H9 (cell line): ENCODE measurements around the gene CXCL3. TPM values are rescaled to one million over a fixed set of nuclear protein-coding genes. Genes with fewer than 3 reads are reported as not detected.

Experiments
- DNase-seq: peaks from one replicate; pipeline ENCODE4 v3.0.0-alpha.2; 2017
- H2AFZ ChIP-seq: one replicate; pipeline ENCODE4 v1.6.1; 2013; ENCODE audit warnings: mild to moderate bottlenecking, low read length, control low read depth, moderate library complexity
- H2AK5ac ChIP-seq: 2 replicates; pipeline ENCODE4 v1.6.1; 2013; ENCODE audit warnings: low read length, control low read depth, mixed read lengths; ENCODE audit not compliant: insufficient read length
- H2BK120ac ChIP-seq: one replicate; pipeline ENCODE4 v1.6.1; 2013; ENCODE audit warnings: low read depth, mild to moderate bottlenecking, low read length, control low read depth, inconsistent platforms; ENCODE audit not compliant: poor library complexity, severe bottlenecking
- H2BK12ac ChIP-seq: 2 replicates; pipeline ENCODE4 v1.6.1; 2013; ENCODE audit warnings: low read length, control low read depth, mixed read lengths, low read depth; ENCODE audit not compliant: insufficient read length
- H2BK15ac ChIP-seq: 2 replicates; pipeline ENCODE4 v1.6.1; 2013; ENCODE audit warnings: low read depth, low read length, control low read depth
- H2BK20ac ChIP-seq: one replicate; pipeline ENCODE4 v1.6.1; 2013; ENCODE audit warnings: low read depth, mild to moderate bottlenecking, low read length, control low read depth, inconsistent platforms; ENCODE audit not compliant: poor library complexity, severe bottlenecking
- H2BK5ac ChIP-seq: 2 replicates; pipeline ENCODE4 v1.6.1; 2013; ENCODE audit warnings: low read length, control low read depth, mixed read lengths; ENCODE audit not compliant: insufficient read length
- H3K14ac ChIP-seq: 2 replicates; pipeline ENCODE4 v1.6.1; 2013; ENCODE audit warnings: low read length, control low read depth; ENCODE audit not compliant: insufficient read depth
- H3K18ac ChIP-seq: 2 replicates; pipeline ENCODE4 v1.6.1; 2013; ENCODE audit warnings: low read depth, mild to moderate bottlenecking, mixed read lengths, low read length, control low read depth; ENCODE audit not compliant: insufficient read length
- H3K23ac ChIP-seq: 2 replicates; pipeline ENCODE4 v1.6.1; 2013; ENCODE audit warnings: low read length, control low read depth, mixed read lengths, low read depth; ENCODE audit not compliant: insufficient read length
- H3K23me2 ChIP-seq: 2 replicates; pipeline ENCODE4 v1.6.1; 2013; ENCODE audit warnings: low read depth, mild to moderate bottlenecking, mixed read lengths, low read length, control low read depth; ENCODE audit not compliant: insufficient read length, poor library complexity, severe bottlenecking
- H3K27ac ChIP-seq: 2 replicates; pipeline ENCODE4 v1.5.1; 2013; ENCODE audit warnings: low read length, control low read depth, mixed read lengths, low read depth; ENCODE audit not compliant: insufficient read length
- H3K27me3 ChIP-seq: 2 replicates; pipeline ENCODE4 v1.6.1; 2013; ENCODE audit warnings: low read length, control low read depth, inconsistent platforms; ENCODE audit not compliant: insufficient read depth
- H3K4ac ChIP-seq: 2 replicates; pipeline ENCODE4 v1.6.1; 2013; ENCODE audit warnings: low read depth, mild to moderate bottlenecking, control low read depth, inconsistent platforms, low read length, moderate library complexity
- H3K4me1 ChIP-seq: 2 replicates; pipeline ENCODE4 v1.6.1; 2013; ENCODE audit warnings: low read length, control low read depth, inconsistent platforms; ENCODE audit not compliant: insufficient read depth
- H3K4me2 ChIP-seq: 2 replicates; pipeline ENCODE4 v1.6.1; 2013; ENCODE audit warnings: low read length, control low read depth, mixed read lengths; ENCODE audit not compliant: insufficient read length, insufficient read depth
- H3K56ac ChIP-seq: 2 replicates; pipeline ENCODE4 v1.6.1; 2013; ENCODE audit warnings: low read depth, mild to moderate bottlenecking, mixed read lengths, low read length, control low read depth; ENCODE audit not compliant: insufficient read length
- H3K79me1 ChIP-seq: 2 replicates; pipeline ENCODE4 v1.6.1; 2013; ENCODE audit warnings: low read depth, mild to moderate bottlenecking, moderate library complexity, low read length, control low read depth, inconsistent platforms; ENCODE audit not compliant: insufficient read depth, poor library complexity, severe bottlenecking
- H3K79me2 ChIP-seq: 2 replicates; pipeline ENCODE4 v1.6.1; 2013; ENCODE audit warnings: low read length, control low read depth, inconsistent platforms; ENCODE audit not compliant: insufficient read depth
- H3K9ac ChIP-seq: 2 replicates; pipeline ENCODE4 v1.6.1; 2013; ENCODE audit warnings: low read length, control low read depth, mixed read lengths; ENCODE audit not compliant: insufficient read length; ENCODE audit errors: extremely low read depth
- H3K9me3 ChIP-seq: one replicate; pipeline ENCODE4 v1.6.1; 2013; ENCODE audit warnings: low read depth, low read length, inconsistent platforms; ENCODE audit not compliant: control insufficient read depth
- H3T11ph ChIP-seq: one replicate; pipeline ENCODE4 v1.6.1; 2013; ENCODE audit warnings: mild to moderate bottlenecking, low read length, control low read depth, inconsistent platforms
- H4K20me1 ChIP-seq: one replicate; pipeline ENCODE4 v1.6.1; 2013; ENCODE audit not compliant: control insufficient read depth, insufficient read length, insufficient read depth
- H4K5ac ChIP-seq: 2 replicates; pipeline ENCODE4 v1.6.1; 2013; ENCODE audit warnings: low read depth, mild to moderate bottlenecking, mixed read lengths, low read length, control low read depth; ENCODE audit not compliant: insufficient read length
- H4K8ac ChIP-seq: replicated peaks from 2 replicates; pipeline ENCODE4 v1.6.1; 2013; ENCODE audit warnings: low read length, control low read depth, mixed read lengths, low read depth; ENCODE audit not compliant: insufficient read length
- H4K91ac ChIP-seq: 2 replicates; pipeline ENCODE4 v1.6.1; 2013; ENCODE audit warnings: low read depth, mild to moderate bottlenecking, moderate library complexity, mixed read lengths, low read length, control low read depth; ENCODE audit not compliant: insufficient read length
- H3K27ac Mint-ChIP-seq, 3 experiments: 2 replicates in 2 of 3; 3 replicates in 1 of 3; pipeline ENCODE4 v1.8.0; 2020 to 2021; ENCODE audit warnings: mixed read lengths in 3 of 3, mild to moderate bottlenecking in 1 of 3, moderate library complexity in 1 of 3
- H3K27me3 Mint-ChIP-seq: 2 replicates; pipeline ENCODE4 v1.8.0; 2021; ENCODE audit warnings: low read depth, mild to moderate bottlenecking, moderate library complexity, mixed read lengths
- H3K36me3 Mint-ChIP-seq, 3 experiments: 2 replicates in 2 of 3; 3 replicates in 1 of 3; pipeline ENCODE4 v1.8.0; 2020 to 2021; ENCODE audit warnings: low read depth in 3 of 3, mixed read lengths in 3 of 3; ENCODE audit not compliant: insufficient read depth in 1 of 3
- H3K4me1 Mint-ChIP-seq, 2 experiments: 2 replicates each; pipeline ENCODE4 v1.8.0; 2020; ENCODE audit warnings: mixed read lengths in 2 of 2
- H3K4me3 Mint-ChIP-seq, 2 experiments: 2 replicates in 1 of 2; 3 replicates in 1 of 2; pipeline ENCODE4 v1.8.0; 2020 to 2021; ENCODE audit warnings: mild to moderate bottlenecking in 2 of 2, mixed read lengths in 2 of 2, moderate library complexity in 1 of 2
- H3K9me3 Mint-ChIP-seq, 2 experiments: 2 replicates in 1 of 2; 3 replicates in 1 of 2; pipeline ENCODE4 v1.8.0; 2020; ENCODE audit warnings: mild to moderate bottlenecking in 2 of 2, mixed read lengths in 2 of 2, moderate library complexity in 1 of 2
- total RNA-seq: library from RNA; stranded (reverse); gene quantifications from 2 replicates; pipeline ENCODE4 v1.2.1, GENCODE V29; 2021
- TF ChIP-seq, protein P1 (sequence below): fragments of 200-600 bp; sonication (generic); conservative IDR thresholded peaks from 3 replicates; pipeline ENCODE4 v1.8.0; 2021; ENCODE audit warnings: antibody characterized with exemption, mild to moderate bottlenecking

The CXCL3 gene
- total RNA-seq, 1 experiment from 2014 or later = 3.7 TPM

- Mint-ChIP-seq H3K27ac (no peak overlapping the region), H3K4me3 (no peak overlapping the region), H3K27me3 (no peaks in the 10 kb centered on the region; the same call in 1 of the 2 replicates), H3K4me1 (peaks cover 15 to 19% of the 10 kb centered on the region in 2 experiments), H3K36me3 (peaks cover 0 to 2% (median 0%) of the 10 kb centered on the region in 3 experiments; a peak in 1 of 7 replicates), H3K9me3 (no peaks in the 10 kb centered on the region)
- Histone ChIP-seq H3K23ac (no peak overlapping the region), H2BK15ac (no peak overlapping the region), H3K23me2 (peaks cover under 1% of the 10 kb centered on the region), H4K5ac (no peak overlapping the region), H2BK12ac (no peak overlapping the region), H2AK5ac (no peak overlapping the region), H3K56ac (no peak overlapping the region), H3K14ac (no peak overlapping the region), H3K18ac (no peak overlapping the region), H3K27me3 (no peaks in the 10 kb centered on the region), H2BK20ac (no peak overlapping the region), H2BK120ac (no peak overlapping the region), H2AFZ (no peak overlapping the region), H3K9me3 (no peaks in the 10 kb centered on the region), H3K79me2 (no peaks in the 10 kb centered on the region), H3K79me1 (no peaks in the 10 kb centered on the region), H4K91ac (no peak overlapping the region), H2BK5ac (no peak overlapping the region), H3K4me1 (no peaks in the 10 kb centered on the region; the same call in 1 of the 2 replicates), H3T11ph (no peak overlapping the region), H3K4ac (no peak overlapping the region), H4K20me1 (no peaks in the 10 kb centered on the region), H4K8ac (no peak overlapping the region), H3K4me2 (no peak overlapping the region), H3K27ac (no peak overlapping the region), H3K9ac (no peak overlapping the region)
- TF ChIP-seq, protein P1, sequence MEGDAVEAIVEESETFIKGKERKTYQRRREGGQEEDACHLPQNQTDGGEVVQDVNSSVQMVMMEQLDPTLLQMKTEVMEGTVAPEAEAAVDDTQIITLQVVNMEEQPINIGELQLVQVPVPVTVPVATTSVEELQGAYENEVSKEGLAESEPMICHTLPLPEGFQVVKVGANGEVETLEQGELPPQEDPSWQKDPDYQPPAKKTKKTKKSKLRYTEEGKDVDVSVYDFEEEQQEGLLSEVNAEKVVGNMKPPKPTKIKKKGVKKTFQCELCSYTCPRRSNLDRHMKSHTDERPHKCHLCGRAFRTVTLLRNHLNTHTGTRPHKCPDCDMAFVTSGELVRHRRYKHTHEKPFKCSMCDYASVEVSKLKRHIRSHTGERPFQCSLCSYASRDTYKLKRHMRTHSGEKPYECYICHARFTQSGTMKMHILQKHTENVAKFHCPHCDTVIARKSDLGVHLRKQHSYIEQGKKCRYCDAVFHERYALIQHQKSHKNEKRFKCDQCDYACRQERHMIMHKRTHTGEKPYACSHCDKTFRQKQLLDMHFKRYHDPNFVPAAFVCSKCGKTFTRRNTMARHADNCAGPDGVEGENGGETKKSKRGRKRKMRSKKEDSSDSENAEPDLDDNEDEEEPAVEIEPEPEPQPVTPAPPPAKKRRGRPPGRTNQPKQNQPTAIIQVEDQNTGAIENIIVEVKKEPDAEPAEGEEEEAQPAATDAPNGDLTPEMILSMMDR = no peak
- DNase-seq = no peak
Measured at GRCh38 chr4:74033739-74034138, 4.8 kb downstream of the CXCL3 start.
